Measurements from ENCODE around the gene MBOAT1.

MBOAT1 gene

GRCh38 chr6:20071998-20072397 is 140.3 kb downstream of the MBOAT1 start:
- DNase-seq (ENCODE audit: low read depth in 1 of 2, low spot score in 1 of 2): no peak
- Histone ChIP-seq H3K4me3 (replicated peaks; ENCODE audit: insufficient read depth, low read length) (no peak overlapping the region), H3K27ac (replicated peaks) (no peak overlapping the region), H3K27me3 (ENCODE audit: insufficient read depth, poor library complexity, severe bottlenecking) (no peaks in the 10 kb centered on the region)
- TF ChIP-seq POLR2AphosphoS5 (IDR thresholded peaks at IDR 0.05; ENCODE audit: low read depth) (no peak), SPI1 (IDR thresholded peaks at IDR 0.05; ENCODE audit: borderline replicate concordance, low read depth) (no peak), CTCF (IDR thresholded peaks at IDR 0.05; ENCODE audit: insufficient read depth, low read length) (no peak), GABPA (IDR thresholded peaks at IDR 0.05; ENCODE audit: low read depth) (no peak), REST (IDR thresholded peaks at IDR 0.05; ENCODE audit: insufficient replicate concordance, low read depth) (no peak)

- Histone ChIP-seq H3K27me3 (ENCODE audit: insufficient read depth, poor library complexity, severe bottlenecking) (no peaks in the 10 kb centered on the region), H3K27ac (replicated peaks) (no peak overlapping the region), H3K4me3 (replicated peaks; ENCODE audit: insufficient read depth, low read length) (no peak overlapping the region)
- TF ChIP-seq SPI1 (IDR thresholded peaks at IDR 0.05; ENCODE audit: borderline replicate concordance, low read depth) (no peak), POLR2AphosphoS5 (IDR thresholded peaks at IDR 0.05; ENCODE audit: low read depth) (no peak), REST (IDR thresholded peaks at IDR 0.05; ENCODE audit: insufficient replicate concordance, low read depth) (no peak), CTCF (IDR thresholded peaks at IDR 0.05; ENCODE audit: insufficient read depth, low read length) (no peak), GABPA (IDR thresholded peaks at IDR 0.05; ENCODE audit: low read depth) (no peak)
- no peak for DNase-seq (ENCODE audit: low read depth in 1 of 2, low spot score in 1 of 2)
Measured at GRCh38 chr6:20070047-20070446, 142.2 kb downstream of the MBOAT1 start.

- Histone ChIP-seq H3K4me3 (replicated peaks; ENCODE audit: insufficient read depth, low read length) (no peak overlapping the region), H3K27ac (replicated peaks) (no peak overlapping the region), H3K27me3 (ENCODE audit: insufficient read depth, poor library complexity, severe bottlenecking) (no peaks in the 10 kb centered on the region)
- TF ChIP-seq GABPA (IDR thresholded peaks at IDR 0.05; ENCODE audit: low read depth) (no peak), CTCF (IDR thresholded peaks at IDR 0.05; ENCODE audit: insufficient read depth, low read length) (no peak), REST (IDR thresholded peaks at IDR 0.05; ENCODE audit: insufficient replicate concordance, low read depth) (no peak)
- no peak for DNase-seq (ENCODE audit: low read depth in 1 of 2, low spot score in 1 of 2)
Measured at GRCh38 chr6:20069021-20069522, 143.2 kb downstream of the MBOAT1 start.

Measured in HL-60 (cell line).